Mucosa of rectum (tissue), 2 donors: ENCODE data around the gene GBP7.
A peak's percentile ranks its signal among the peaks of the same experiment; 100 is the strongest.

Experiments used
- H3K27ac ChIP-seq, 2 donors: one replicate each; pipeline ENCODE4 v1.7.0; 2013; ENCODE audit warnings: inconsistent platforms in 2 of 2, low read depth in 2 of 2, low read length in 2 of 2
- H3K27me3 ChIP-seq, 2 donors: one replicate each; pipeline ENCODE4 v1.7.0; 2013; ENCODE audit warnings: low read length in 2 of 2; ENCODE audit not compliant: control insufficient read depth in 2 of 2, insufficient read depth in 2 of 2
- H3K36me3 ChIP-seq, 2 donors: one replicate each; pipeline ENCODE4 v1.7.0; 2013; ENCODE audit warnings: low read length in 2 of 2; ENCODE audit not compliant: control insufficient read depth in 2 of 2, insufficient read depth in 2 of 2
- H3K4me1 ChIP-seq, 2 donors: one replicate each; pipeline ENCODE4 v1.7.0; 2013; ENCODE audit warnings: low read length in 2 of 2, mild to moderate bottlenecking in 1 of 2; ENCODE audit not compliant: control insufficient read depth in 2 of 2, insufficient read depth in 2 of 2
- H3K4me3 ChIP-seq, 2 donors: one replicate each; pipeline ENCODE4 v1.7.0; 2013; ENCODE audit warnings: low read length in 2 of 2
- H3K9ac ChIP-seq, 2 donors: one replicate each; pipeline ENCODE4 v1.7.0; 2013; ENCODE audit warnings: low read length in 2 of 2, low read depth in 1 of 2, mild to moderate bottlenecking in 1 of 2
- H3K9me3 ChIP-seq, 2 donors: one replicate each; pipeline ENCODE4 v1.7.0; 2013; ENCODE audit warnings: low read length in 2 of 2; ENCODE audit not compliant: control insufficient read depth in 2 of 2
- donor health status: healthy.
- donor health status: Normal muscosa, but diverticular disease.

Gene GBP7

DNA sequence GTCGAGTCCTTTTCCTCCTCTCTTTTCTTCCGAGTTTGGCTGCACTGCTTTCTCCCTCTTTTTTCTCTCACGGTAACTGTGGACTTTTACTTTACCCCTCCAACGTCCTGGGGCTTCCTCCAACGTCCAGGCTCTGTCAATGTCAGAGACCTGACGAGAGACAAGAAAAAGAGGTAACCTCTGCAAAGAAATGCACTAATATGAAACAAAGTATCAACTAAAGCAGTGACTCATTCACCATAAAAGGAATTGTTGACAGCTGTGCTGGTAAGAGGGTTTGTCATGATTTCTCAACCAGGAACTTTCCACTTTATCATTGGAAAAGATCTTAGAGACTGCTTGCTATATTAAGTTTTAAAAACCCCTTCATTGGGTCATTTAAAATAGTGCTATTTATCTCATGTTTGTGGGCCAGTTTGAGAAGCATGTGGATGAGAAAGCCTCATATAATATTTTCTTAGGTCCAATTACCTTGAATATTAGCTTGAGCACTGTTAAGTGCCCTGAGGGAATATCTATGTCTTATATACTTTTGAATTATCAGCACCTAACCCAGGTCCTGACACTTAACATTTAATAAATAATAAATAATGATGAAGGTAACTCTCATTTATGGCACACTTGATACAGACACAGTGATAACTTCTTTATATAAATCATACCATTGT is 49.8 kb downstream of the GBP7 start, which contains the start of gene GBP2:
TSS of gene GBP2 (minus strand) at position 202 of the 668 bp plus-strand sequence. CDS start 4,148 bp downstream, outside the sequence.
- peak within 1 kb of the TSS; percentile 80 to 85 for H3K4me3 ChIP-seq
- H3K4me1 ChIP-seq, result peaks cover 10 to 12% of the 10 kb centered on the region in 2 donors
- H3K27ac ChIP-seq, result peak within 1 kb of the TSS; percentile 83 to 92

DNA sequence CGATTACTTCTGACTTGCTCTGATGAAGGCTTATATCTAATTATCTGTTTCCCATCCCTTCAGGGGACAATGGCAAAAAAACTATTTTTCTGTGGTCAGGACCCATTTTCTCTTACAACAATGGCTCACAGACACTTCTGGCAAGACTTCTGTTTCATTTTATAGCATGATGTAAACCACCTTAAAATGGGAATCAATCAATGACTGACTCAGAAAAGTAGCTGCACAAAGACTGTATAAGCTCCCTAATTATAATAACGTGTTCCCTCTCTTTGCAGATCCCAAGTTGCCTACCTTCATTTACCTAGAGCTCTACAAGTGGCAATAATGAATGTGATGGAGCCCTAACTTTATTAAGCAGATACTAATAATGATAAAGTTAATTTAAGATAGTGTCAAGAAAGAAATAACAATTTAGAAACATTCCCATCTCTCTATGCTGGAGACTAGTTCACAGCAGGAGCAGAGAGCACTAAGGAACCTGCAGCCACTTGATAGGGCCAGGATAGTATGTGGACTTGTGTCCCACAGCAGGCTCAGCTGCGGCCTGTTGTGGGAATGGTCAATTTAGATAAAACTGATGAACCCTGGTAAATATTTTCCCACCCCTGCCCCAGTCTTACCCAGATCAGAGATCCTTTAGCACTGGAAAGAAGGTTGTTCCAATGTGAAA is 50.4 kb downstream of the GBP7 start:
- Histone ChIP-seq H3K4me1 (peaks cover 10 to 12% of the 10 kb centered on the region in 2 donors), H3K27ac (peak overlapping the region; percentile 83 to 92), H3K4me3 (peak overlapping the region; percentile 80 to 85), H3K36me3 (peaks cover 0 to 4% of the 10 kb centered on the region in 2 donors), H3K9ac (peak overlapping the region; percentile 80 to 86), H3K27me3 (no peaks in the 10 kb centered on the region), H3K9me3 (no peaks in the 10 kb centered on the region)

More for the DNA sequence above, 49.8 kb downstream of the GBP7 start, which contains the start of gene GBP2:
- Histone ChIP-seq H3K27me3 (no peaks in the 10 kb centered on the region), H3K36me3 (peaks cover 0 to 4% of the 10 kb centered on the region in 2 donors), H3K9me3 (no peaks in the 10 kb centered on the region), H3K9ac (peak within 1 kb of the TSS; percentile 80 to 86)

DNA sequence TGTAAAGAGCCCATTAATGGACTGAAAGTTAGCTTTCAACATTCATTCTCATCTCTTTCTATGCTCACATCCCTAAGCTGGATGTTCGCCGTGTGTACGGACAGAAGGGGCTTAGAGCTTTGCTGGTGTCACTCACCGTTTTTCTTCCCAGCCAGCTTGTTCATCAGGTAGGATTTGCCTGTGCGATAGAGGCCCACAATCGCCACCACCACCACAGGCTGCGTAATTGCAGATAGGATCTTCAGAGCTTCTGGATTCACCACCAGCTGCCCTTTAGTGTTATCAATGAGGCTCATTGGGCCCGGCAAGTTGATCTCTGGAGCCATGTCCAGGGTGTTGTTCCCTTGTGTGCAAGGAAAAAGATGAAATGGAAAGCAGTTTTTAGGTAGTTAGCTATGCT is 54.2 kb downstream of the GBP7 start:
- H3K36me3 ChIP-seq, result peaks cover 35 to 37% of the 10 kb centered on the region in 2 donors
- no peak overlapping the region for H3K9ac ChIP-seq
- no peaks in the 10 kb centered on the region for H3K9me3 ChIP-seq
- no peak overlapping the region for H3K4me3 ChIP-seq
- H3K4me1 ChIP-seq, result peaks cover 5 to 6% of the 10 kb centered on the region in 2 donors
- H3K27me3 ChIP-seq, result no peaks in the 10 kb centered on the region
- H3K27ac ChIP-seq, result no peak overlapping the region

DNA sequence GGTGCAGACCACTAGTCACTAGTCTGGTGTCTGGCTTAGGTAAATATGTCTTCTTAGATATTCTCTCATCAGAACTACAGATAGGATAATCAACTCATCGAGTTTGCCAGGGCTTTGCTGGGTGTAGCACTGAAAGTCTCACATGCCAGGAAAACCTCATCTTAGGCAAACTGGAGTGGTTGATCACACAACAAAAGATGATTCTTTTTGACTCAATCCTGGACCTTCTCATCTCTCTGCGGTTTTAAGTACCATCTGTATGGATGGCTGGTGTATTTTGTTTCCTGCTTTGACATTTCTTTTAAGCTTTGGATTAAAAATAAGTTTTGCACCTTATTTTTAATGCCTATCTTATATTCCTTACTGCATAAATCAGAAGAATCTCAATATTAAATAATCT is 61.1 kb downstream of the GBP7 start:
- no peak overlapping the region for H3K4me3 ChIP-seq
- no peaks in the 10 kb centered on the region for H3K4me1 ChIP-seq
- no peaks in the 10 kb centered on the region for H3K27me3 ChIP-seq
- peaks cover 47 to 66% of the 10 kb centered on the region in 2 donors for H3K36me3 ChIP-seq
- H3K9ac ChIP-seq, result no peak overlapping the region
- no peak overlapping the region for H3K27ac ChIP-seq
- no peaks in the 10 kb centered on the region for H3K9me3 ChIP-seq

DNA sequence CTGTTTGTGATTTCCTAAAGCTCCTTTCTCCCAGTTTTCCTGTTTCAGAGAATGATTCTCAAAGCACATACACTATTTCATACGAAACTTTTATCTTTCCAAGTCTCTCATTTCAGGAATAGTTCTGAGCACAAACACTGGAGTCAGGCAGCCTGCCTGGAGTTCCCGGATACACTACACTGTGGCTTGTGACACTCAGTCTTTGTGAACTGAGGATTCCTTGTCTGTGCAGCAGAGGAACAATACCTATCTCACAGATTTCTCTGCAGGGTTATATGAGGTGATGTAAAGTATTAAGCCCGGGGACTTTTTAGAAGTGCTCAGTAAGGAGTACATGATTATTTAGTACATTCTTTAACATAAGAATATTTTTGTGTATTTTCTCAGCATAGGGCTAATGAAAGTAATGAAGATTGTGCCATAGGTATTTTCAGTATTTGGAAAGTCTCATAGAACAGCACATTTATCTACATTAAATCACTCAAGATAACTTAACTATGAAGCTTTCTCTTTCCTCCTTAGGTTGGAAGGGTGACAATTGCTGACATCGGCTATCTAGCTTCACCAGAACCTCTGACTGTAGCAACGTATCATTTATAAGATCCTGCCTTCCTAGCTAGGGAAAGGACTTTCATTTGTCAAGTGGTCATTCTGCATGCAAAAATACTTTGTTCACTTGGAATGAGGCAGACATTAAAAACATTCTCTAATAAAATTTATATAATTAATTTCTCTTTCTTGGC is 62.8 kb downstream of the GBP7 start:
- no peaks in the 10 kb centered on the region for H3K4me1 ChIP-seq
- no peak overlapping the region for H3K4me3 ChIP-seq
- peaks cover 43 to 58% of the 10 kb centered on the region in 2 donors for H3K36me3 ChIP-seq
- no peak overlapping the region for H3K27ac ChIP-seq
- H3K9ac ChIP-seq, result no peak overlapping the region
- no peaks in the 10 kb centered on the region for H3K27me3 ChIP-seq
- no peaks in the 10 kb centered on the region for H3K9me3 ChIP-seq

DNA sequence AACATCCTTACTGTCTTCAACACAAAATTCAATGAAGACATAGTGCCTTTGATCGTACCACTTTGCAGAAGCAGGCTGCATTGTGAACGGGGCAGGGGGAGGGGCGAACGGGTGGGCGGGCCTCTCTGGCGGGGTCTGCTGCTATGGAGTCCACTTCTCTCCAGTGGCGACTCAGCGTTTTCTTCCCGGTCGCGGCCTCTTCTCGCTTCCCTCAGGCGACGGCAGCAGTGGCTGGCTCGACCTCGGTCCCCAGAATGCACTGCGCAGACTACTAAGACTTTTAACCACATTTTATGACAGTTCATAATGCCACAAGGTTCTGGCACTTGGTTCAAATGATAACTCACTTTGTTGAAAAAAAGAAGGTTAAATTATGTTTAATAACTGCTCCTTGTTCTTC is 71.1 kb downstream of the GBP7 start:
- no peaks in the 10 kb centered on the region for H3K27me3 ChIP-seq
- peaks cover 23 to 32% of the 10 kb centered on the region in 2 donors for H3K36me3 ChIP-seq
- no peak overlapping the region for H3K9ac ChIP-seq
- no peaks in the 10 kb centered on the region for H3K9me3 ChIP-seq
- no peak overlapping the region for H3K27ac ChIP-seq
- H3K4me3 ChIP-seq, result no peak overlapping the region
- H3K4me1 ChIP-seq, result no peaks in the 10 kb centered on the region

DNA sequence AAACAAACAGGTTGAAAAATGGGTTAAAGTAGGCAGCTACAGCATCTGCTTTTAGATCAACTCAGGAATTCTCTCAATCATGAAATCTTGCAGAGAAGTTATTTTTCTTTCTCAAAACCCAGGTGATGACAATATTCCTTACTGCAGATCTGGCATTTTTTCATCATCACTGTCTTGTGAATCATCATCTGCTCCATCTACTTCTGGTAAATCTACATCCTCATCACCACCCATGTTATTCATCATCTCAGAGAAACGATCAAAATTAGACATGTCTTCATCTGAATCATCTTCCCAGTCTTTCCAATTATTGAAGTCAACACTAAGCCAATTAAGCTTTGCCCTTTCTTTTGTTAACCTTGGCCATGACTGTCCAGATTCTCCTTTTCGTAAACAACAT is 71.7 kb downstream of the GBP7 start:
- Histone ChIP-seq H3K36me3 (peaks cover 18 to 27% of the 10 kb centered on the region in 2 donors), H3K4me1 (no peaks in the 10 kb centered on the region), H3K27me3 (no peaks in the 10 kb centered on the region), H3K27ac (no peak overlapping the region), H3K4me3 (no peak overlapping the region), H3K9me3 (no peaks in the 10 kb centered on the region), H3K9ac (no peak overlapping the region)

DNA sequence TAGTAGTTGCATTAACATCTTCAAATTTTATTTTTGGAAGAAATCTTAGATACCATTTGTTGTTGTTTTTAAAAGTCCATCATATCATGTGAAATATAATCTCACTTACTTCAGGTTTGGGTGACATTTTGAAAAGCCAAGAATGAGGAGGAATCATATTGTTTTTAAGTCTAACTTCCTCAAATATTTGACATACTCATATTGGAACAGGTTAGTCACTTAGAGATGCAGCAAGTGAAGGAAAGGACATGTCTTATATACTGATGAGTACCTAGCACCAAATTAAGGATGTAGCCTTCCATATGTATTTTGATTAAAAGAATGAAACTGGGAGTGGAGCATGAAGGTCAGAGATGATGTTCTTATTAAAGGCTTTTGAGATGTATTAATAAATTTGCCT is 73.8 kb downstream of the GBP7 start:
- Histone ChIP-seq H3K4me3 (no peak overlapping the region), H3K9ac (no peak overlapping the region), H3K27ac (no peak overlapping the region), H3K9me3 (no peaks in the 10 kb centered on the region), H3K27me3 (no peaks in the 10 kb centered on the region), H3K4me1 (no peaks in the 10 kb centered on the region), H3K36me3 (peaks cover 9 to 16% of the 10 kb centered on the region in 2 donors)

DNA sequence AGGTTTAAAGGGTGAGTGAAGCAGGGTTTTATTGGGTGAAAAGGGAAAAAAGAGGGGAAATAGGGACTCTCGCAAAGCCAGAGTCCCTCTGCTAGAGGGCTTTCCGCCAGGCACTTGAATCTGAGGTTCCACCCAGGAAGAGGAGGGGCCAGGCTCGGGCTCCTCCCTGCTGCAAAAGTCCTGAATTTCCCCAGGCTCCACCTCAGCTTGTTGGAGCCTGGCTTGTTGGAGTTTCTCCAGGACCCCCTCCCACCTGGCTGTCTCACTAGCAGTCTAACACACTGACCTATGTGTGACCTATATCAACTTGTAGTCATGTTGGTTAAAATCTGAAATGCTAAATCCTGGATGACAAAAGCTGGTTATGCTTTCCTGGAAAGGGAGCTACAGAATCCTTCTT is 75.4 kb downstream of the GBP7 start:
- Histone ChIP-seq H3K9ac (no peak overlapping the region), H3K27ac (no peak overlapping the region), H3K4me1 (no peaks in the 10 kb centered on the region), H3K9me3 (no peaks in the 10 kb centered on the region), H3K27me3 (no peaks in the 10 kb centered on the region), H3K36me3 (peaks cover 4 to 5% of the 10 kb centered on the region in 2 donors), H3K4me3 (no peak overlapping the region)

DNA sequence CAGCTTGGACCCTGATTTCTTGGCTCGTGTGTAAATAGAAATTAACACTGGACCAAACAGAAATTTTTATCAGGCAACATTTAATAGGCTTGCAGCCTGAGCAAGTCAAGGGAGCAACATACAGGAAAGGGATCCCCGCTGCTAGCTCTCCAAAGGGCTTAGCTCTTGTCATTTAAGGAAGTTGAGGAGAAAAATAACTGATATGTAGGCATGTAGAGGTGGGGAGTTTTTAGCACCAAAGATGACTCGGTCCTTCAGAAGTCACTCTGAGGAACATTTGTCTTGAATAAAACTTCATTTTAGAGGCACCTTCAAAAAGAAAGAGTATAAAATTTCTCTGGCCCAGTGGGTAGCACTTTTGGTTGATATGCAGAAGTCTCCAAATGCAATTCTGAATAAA is 76.9 kb downstream of the GBP7 start:
- Histone ChIP-seq H3K4me3 (no peak overlapping the region), H3K4me1 (no peaks in the 10 kb centered on the region), H3K9ac (no peak overlapping the region), H3K9me3 (no peaks in the 10 kb centered on the region), H3K36me3 (no peaks in the 10 kb centered on the region), H3K27ac (no peak overlapping the region), H3K27me3 (no peaks in the 10 kb centered on the region)
